HFF-Myc (cell line): ENCODE results near the gene MBTPS1.

ENCODE experiments used
- DNase-seq: peaks from one replicate; pipeline ENCODE4 v3.0.0-alpha.2; 2011; ENCODE audit warnings: low read depth; ENCODE audit errors: extremely low read depth
- H3K4me3 ChIP-seq: replicated peaks from 2 replicates; pipeline ENCODE4 v1.5.1; 2011; ENCODE audit warnings: low read depth, mild to moderate bottlenecking, control low read depth, low read length
- CTCF ChIP-seq: IDR thresholded peaks from 2 replicates; pipeline ENCODE4 v1.5.1; 2012; ENCODE audit warnings: mild to moderate bottlenecking, low read depth, low read length, control low read depth; ENCODE audit errors: missing control alignments

MBTPS1 gene

GRCh38 chr16:84020353-84020752 lies 96.4 kb downstream of the MBTPS1 start:
- TF ChIP-seq CTCF: no peak
- no peak overlapping the region for H3K4me3 ChIP-seq
- no peak for DNase-seq

GRCh38 chr16:84018710-84019109 lies 98.0 kb downstream of the MBTPS1 start:
- TF ChIP-seq CTCF: no peak
- no peak overlapping the region for H3K4me3 ChIP-seq
- no peak for DNase-seq

- DNase-seq: no peak
- H3K4me3 ChIP-seq: no peak overlapping the region
- no peak for TF ChIP-seq CTCF
Measured at GRCh38 chr16:84016477-84016876, 100.3 kb downstream of the MBTPS1 start.

- TF ChIP-seq CTCF: no peak
- no peak for DNase-seq
- no peak overlapping the region for H3K4me3 ChIP-seq
Measured at GRCh38 chr16:84015399-84015798, 101.3 kb downstream of the MBTPS1 start.

- no peak for DNase-seq
- no peak overlapping the region for H3K4me3 ChIP-seq
- TF ChIP-seq CTCF: no peak
Measured at GRCh38 chr16:84014570-84015327, 102.0 kb downstream of the MBTPS1 start.

GRCh38 chr16:84013787-84014569 lies 102.8 kb downstream of the MBTPS1 start:
- H3K4me3 ChIP-seq: no peak overlapping the region
- no peak for TF ChIP-seq CTCF
- DNase-seq: peak; percentile 45
